ENCODE data around the gene ADD3. TPM values are rescaled to one million over a fixed set of nuclear protein-coding genes. Genes with fewer than 3 reads are reported as not detected.

Gene ADD3
- total RNA-seq, 4 donors from 2014 or later, result 91.9 to 185 (median 155) TPM

DNA sequence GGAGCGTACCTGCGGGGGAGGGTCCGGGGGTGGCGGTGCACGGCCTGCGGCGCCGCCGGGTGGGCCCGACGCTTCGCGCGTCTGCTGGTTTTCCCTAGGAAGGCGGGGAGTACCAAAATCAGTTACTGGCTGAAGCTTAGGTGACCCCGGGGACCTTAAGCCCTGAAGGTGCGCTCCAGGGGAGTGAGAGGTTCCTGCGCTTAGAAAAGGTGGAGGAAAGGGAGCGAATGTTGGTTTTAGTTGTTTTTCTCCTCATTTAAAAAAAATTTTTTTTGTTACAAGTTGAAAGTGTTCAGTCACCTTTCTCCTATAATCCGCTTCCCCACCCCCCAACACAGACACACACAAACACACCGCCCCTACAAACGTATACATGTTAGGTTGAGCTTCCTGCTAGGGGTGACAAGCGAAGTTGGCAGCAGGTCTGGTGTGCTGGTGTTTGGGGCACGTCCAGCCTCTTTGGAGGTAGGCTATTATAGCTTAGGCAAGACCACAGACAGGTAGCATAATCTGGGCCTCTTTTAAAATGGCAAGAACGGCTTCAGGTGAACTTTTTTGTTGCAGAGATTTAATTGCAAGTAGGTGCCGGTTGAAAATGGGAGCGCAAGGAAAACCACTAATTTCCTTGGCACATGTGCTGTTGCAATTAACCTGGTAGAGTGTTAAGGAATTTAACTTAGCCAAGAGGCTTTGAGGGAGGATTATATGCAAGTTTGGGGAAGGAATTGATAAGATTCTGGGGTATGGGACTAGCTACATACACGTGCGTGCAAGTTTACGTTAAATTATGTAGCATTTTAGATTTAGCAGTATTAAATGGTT is 945 bp downstream of the ADD3 start:
- intact Hi-C loops (cut with DNase I; ENCODE audit: low total_unique reads), result no loop called here
- peak overlapping the region; percentile 93 for H3K4me3 ChIP-seq (ENCODE audit: low read depth, poor library complexity, severe bottlenecking)
- 1 to 2% methylated on average over 17 to 25 of the region's 30 CpGs for WGBS, 2 donors
- TF ChIP-seq, protein P1, sequence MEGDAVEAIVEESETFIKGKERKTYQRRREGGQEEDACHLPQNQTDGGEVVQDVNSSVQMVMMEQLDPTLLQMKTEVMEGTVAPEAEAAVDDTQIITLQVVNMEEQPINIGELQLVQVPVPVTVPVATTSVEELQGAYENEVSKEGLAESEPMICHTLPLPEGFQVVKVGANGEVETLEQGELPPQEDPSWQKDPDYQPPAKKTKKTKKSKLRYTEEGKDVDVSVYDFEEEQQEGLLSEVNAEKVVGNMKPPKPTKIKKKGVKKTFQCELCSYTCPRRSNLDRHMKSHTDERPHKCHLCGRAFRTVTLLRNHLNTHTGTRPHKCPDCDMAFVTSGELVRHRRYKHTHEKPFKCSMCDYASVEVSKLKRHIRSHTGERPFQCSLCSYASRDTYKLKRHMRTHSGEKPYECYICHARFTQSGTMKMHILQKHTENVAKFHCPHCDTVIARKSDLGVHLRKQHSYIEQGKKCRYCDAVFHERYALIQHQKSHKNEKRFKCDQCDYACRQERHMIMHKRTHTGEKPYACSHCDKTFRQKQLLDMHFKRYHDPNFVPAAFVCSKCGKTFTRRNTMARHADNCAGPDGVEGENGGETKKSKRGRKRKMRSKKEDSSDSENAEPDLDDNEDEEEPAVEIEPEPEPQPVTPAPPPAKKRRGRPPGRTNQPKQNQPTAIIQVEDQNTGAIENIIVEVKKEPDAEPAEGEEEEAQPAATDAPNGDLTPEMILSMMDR (IDR thresholded peaks at IDR 0.05), result no peak
- TF ChIP-seq POLR2A (IDR thresholded peaks at IDR 0.05), result no peak
- DNase-seq (ENCODE audit: low spot score in 2 of 2), result no peak

DNA sequence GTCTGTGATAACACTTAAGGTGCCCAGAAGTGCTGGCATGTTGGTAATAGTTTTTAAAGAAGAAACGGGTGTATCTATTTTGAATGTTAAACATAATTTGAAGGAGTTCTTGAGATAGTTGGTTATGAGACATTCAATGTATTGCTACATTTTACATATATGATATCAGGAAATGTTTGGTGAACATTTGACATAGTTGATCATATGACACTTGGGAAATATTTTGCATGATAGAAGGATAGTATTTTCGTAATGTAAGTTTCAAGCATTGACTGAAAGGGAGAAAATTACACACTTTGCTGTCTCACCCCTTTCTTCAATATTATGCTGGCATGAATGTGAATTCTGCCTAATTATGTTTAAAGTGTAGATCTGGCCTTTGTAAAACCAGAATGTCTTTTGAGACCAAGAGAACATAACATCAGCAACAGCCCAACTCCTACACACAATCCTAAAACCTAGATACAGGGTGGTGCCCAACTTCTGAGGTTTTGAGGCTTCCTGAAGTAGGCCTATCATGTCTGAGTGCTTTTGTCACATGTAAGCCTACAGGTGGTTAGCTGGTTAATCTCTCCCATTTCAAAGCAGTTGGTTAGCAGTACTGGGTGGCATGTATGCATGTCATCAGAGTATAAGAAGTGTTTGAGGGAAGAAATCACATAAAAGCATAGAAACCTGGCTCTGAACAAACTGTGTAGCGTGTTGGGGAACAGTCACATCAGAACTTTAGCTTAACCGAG is 2.1 kb downstream of the ADD3 start:
- WGBS, 2 donors, result 55 to 57% methylated on average over 4 of the region's 4 CpGs
- no peak for DNase-seq (ENCODE audit: low spot score in 2 of 2)
- TF ChIP-seq, protein P1 (IDR thresholded peaks at IDR 0.05), result no peak
- TF ChIP-seq POLR2A (IDR thresholded peaks at IDR 0.05), result no peak
- intact Hi-C loops (cut with DNase I; ENCODE audit: low total_unique reads), result no loop called here
- H3K4me3 ChIP-seq (ENCODE audit: low read depth, poor library complexity, severe bottlenecking), result no peak overlapping the region

DNA sequence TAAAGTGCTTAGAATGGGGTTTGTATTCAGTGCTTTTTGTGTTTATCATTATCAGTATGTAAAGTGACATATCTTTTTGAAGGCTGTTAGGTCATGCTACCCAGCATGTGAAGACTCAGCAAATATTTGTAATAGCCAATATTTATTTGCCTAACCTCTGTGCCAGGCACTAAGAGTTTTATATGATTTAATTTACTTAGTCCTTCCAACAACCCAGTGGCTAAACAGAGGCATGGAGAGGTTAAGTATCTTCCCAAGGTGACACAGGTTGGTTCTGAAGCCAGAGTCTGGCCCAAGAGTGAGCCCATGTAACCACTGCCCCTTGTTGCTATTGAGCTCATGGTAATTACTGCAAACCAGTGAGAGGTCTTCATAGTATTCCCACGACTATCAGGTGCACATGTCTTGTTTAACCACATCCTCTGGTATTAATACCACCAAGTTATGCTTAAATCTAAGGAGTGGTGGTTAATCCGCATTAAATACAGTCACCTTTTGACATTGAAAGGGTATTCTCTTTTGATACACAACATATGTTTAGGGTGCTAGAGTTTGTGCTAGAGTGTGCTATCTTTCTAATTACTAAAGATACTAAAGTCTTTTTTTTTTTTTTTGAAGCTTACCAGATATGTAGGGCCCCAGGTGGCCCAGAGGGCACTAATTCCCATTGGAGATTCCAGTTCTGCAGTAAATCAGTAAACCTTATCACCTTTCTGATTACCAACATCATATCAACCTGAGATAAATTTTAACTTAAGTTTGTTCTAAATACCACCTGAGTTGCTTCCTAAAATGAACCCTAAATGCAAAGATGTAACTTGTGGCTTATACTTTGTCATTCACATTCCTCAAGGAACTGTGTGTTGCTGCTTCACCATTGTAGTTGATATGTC is 2.9 kb downstream of the ADD3 start:
- no peak for TF ChIP-seq POLR2A (IDR thresholded peaks at IDR 0.05)
- TF ChIP-seq, protein P1 (IDR thresholded peaks at IDR 0.05), result no peak
- no peak overlapping the region for H3K4me3 ChIP-seq (ENCODE audit: low read depth, poor library complexity, severe bottlenecking)
- WGBS, 2 donors, result 67% methylated on average over 2 of the region's 2 CpGs
- intact Hi-C loops (cut with DNase I; ENCODE audit: low total_unique reads), result no loop called here
- DNase-seq (ENCODE audit: low spot score in 2 of 2), result no peak

DNA sequence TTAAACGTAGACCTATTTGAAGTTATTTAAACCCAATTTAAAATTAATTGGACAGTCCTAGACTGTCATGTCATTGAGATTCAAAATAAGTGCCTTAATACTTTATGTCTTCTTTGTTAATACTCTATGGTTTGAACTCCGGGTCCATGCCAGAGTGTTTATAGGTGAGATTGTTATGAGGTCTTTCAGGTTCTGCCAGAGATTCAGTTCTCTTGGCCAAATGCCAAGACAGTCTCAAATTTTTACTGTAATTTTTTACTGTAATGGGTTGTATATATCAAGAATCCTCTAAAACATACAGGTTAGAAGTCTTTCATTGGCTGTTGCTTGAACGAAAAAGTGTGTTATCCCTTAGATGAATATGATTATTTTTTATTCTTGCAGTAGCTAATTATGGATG is 3.9 kb downstream of the ADD3 start:
- no peak for DNase-seq (ENCODE audit: low spot score in 2 of 2)
- H3K4me3 ChIP-seq (ENCODE audit: low read depth, poor library complexity, severe bottlenecking), result no peak overlapping the region
- intact Hi-C loops (cut with DNase I; ENCODE audit: low total_unique reads), result no loop called here
- 52 to 55% methylated on average over 3 of the region's 3 CpGs for WGBS, 2 donors
- TF ChIP-seq, protein P1 (IDR thresholded peaks at IDR 0.05), result no peak
- no peak for TF ChIP-seq POLR2A (IDR thresholded peaks at IDR 0.05)

DNA sequence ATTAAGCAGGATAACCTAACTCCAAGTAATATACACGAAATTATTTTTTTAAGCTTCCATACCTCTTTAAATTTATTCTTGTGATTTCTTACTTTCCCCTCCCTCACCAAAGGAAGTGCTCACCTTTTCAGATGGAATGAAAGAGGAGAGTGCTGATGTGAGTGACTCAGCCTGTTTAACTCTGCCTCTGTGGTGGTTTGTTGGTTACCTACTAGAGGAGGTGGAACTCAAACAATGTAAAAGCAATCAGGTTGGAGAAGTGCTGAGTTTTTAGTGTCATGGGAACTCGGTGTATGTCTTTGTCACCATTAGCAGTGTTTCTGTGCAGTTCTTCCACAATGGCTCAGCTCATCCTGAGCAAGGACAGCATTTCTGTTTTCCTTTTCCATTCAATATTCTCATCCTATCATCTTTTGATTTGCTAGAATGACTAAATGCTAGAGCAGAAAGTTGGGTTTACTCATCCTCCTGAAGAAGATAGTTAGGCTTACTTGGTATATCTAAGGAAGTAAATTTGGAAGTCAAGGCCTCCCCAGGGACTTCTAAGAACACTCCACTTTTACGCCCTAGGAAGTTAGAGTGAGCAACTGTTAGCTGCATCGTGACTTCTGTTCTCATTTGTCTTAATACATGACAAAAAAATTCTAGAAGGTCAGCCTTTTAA is 6.0 kb downstream of the ADD3 start:
- DNase-seq (ENCODE audit: low spot score in 2 of 2), result no peak
- no peak overlapping the region for H3K4me3 ChIP-seq (ENCODE audit: low read depth, poor library complexity, severe bottlenecking)
- TF ChIP-seq, protein P1 (IDR thresholded peaks at IDR 0.05), result no peak
- no peak for TF ChIP-seq POLR2A (IDR thresholded peaks at IDR 0.05)
- WGBS, 2 donors, result 41 to 70% methylated on average over 4 of the region's 4 CpGs
- intact Hi-C loops (cut with DNase I; ENCODE audit: low total_unique reads), result no loop called here
